Measurements from ENCODE around the gene PDGFD.

DNA sequence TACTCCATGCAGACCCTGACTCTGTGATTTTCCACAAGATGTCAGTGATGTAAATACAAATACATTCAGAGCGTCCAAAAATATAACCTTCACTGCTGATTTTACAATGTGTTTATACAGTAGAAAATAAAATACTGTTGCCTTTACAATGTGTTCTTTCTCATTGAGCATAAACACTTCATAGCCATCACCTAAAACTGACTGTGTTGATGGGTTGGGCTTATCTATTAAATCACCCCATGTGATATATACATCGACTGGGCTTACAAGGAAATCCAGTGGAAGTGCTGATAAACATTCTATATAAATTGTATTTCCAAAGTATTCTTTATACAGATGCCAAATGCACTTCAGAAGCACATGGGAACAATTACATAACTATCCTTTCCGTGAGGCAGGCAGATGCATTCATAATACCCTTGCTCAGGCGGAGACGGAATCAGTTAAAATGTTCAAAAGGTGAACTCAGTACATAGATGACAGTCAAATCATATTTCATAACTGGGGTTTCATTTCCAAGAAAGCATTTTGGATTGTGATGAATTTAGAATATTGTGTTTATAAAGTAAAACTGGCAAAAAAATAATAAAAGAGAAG, 99.8 kb downstream of the PDGFD start:
- TF ChIP-seq, protein P1, sequence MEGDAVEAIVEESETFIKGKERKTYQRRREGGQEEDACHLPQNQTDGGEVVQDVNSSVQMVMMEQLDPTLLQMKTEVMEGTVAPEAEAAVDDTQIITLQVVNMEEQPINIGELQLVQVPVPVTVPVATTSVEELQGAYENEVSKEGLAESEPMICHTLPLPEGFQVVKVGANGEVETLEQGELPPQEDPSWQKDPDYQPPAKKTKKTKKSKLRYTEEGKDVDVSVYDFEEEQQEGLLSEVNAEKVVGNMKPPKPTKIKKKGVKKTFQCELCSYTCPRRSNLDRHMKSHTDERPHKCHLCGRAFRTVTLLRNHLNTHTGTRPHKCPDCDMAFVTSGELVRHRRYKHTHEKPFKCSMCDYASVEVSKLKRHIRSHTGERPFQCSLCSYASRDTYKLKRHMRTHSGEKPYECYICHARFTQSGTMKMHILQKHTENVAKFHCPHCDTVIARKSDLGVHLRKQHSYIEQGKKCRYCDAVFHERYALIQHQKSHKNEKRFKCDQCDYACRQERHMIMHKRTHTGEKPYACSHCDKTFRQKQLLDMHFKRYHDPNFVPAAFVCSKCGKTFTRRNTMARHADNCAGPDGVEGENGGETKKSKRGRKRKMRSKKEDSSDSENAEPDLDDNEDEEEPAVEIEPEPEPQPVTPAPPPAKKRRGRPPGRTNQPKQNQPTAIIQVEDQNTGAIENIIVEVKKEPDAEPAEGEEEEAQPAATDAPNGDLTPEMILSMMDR (conservative IDR thresholded peaks at IDR 0.05 in 1 of 2, IDR thresholded peaks at IDR 0.05 in 1 of 2; ENCODE audit: extremely low read depth in 1 of 2, insufficient read depth in 1 of 2, low read depth in 1 of 2, low read length in 2 of 2) = no peak
- TF ChIP-seq EZH2 (IDR thresholded peaks at IDR 0.05; ENCODE audit: borderline replicate concordance, low read length) = no peak
